Ammon's horn (tissue), 1 donor: ENCODE measurements around the gene HES5.
A peak's percentile ranks its signal among the peaks of the same experiment; 100 is the strongest.

Source experiments
- DNase-seq: peaks from one replicate; pipeline ENCODE4 v3.0.0-alpha.2; 2016; ENCODE audit warnings: low spot score

Gene HES5

GRCh38 chr1:2499986-2500596, 30.0 kb downstream of the HES5 start:
- no peak for DNase-seq

- no peak for DNase-seq
Observed at GRCh38 chr1:2499260-2499659, 30.8 kb downstream of the HES5 start.

GRCh38 chr1:2498648-2499047, 31.4 kb downstream of the HES5 start:
- no peak for DNase-seq

- DNase-seq, result no peak
Observed at GRCh38 chr1:2497891-2498290, 32.2 kb downstream of the HES5 start.

- DNase-seq, result no peak
Observed at GRCh38 chr1:2496746-2497145, 33.3 kb downstream of the HES5 start.

GRCh38 chr1:2496087-2496622, 33.9 kb downstream of the HES5 start:
- DNase-seq, result no peak

- DNase-seq, result no peak
Observed at GRCh38 chr1:2495546-2495945, 34.5 kb downstream of the HES5 start.

- DNase-seq, result no peak
Observed at GRCh38 chr1:2495026-2495425, 35.0 kb downstream of the HES5 start.

- DNase-seq, result no peak
Observed at GRCh38 chr1:2494323-2494693, 35.8 kb downstream of the HES5 start.

GRCh38 chr1:2493691-2494322, 36.3 kb downstream of the HES5 start:
- DNase-seq, result peak; percentile 96

GRCh38 chr1:2493218-2493617, 36.8 kb downstream of the HES5 start:
- DNase-seq, result no peak

- no peak for DNase-seq
Observed at GRCh38 chr1:2492091-2492490, 38.0 kb downstream of the HES5 start.

- DNase-seq, result no peak
Observed at GRCh38 chr1:2489615-2490014, 40.4 kb downstream of the HES5 start.

- DNase-seq, result no peak
Observed at GRCh38 chr1:2488688-2489087, 41.4 kb downstream of the HES5 start.

- no peak for DNase-seq
Observed at GRCh38 chr1:2486558-2486957, 43.5 kb downstream of the HES5 start.

- no peak for DNase-seq
Observed at GRCh38 chr1:2486041-2486440, 44.0 kb downstream of the HES5 start.

- DNase-seq, result no peak
Observed at GRCh38 chr1:2483970-2484369, 46.1 kb downstream of the HES5 start.

GRCh38 chr1:2483026-2483425, 47.0 kb downstream of the HES5 start:
- no peak for DNase-seq

- no peak for DNase-seq
Observed at GRCh38 chr1:2482588-2482987, 47.5 kb downstream of the HES5 start.

GRCh38 chr1:2481885-2482284, 48.2 kb downstream of the HES5 start:
- no peak for DNase-seq

GRCh38 chr1:2480986-2481364, 49.1 kb downstream of the HES5 start:
- no peak for DNase-seq

GRCh38 chr1:2480236-2480985, 49.7 kb downstream of the HES5 start:
- DNase-seq, result no peak

- DNase-seq, result no peak
Observed at GRCh38 chr1:2479618-2480017, 50.4 kb downstream of the HES5 start.
